ENCODE results near the gene DPCD.

Gene DPCD

DNA sequence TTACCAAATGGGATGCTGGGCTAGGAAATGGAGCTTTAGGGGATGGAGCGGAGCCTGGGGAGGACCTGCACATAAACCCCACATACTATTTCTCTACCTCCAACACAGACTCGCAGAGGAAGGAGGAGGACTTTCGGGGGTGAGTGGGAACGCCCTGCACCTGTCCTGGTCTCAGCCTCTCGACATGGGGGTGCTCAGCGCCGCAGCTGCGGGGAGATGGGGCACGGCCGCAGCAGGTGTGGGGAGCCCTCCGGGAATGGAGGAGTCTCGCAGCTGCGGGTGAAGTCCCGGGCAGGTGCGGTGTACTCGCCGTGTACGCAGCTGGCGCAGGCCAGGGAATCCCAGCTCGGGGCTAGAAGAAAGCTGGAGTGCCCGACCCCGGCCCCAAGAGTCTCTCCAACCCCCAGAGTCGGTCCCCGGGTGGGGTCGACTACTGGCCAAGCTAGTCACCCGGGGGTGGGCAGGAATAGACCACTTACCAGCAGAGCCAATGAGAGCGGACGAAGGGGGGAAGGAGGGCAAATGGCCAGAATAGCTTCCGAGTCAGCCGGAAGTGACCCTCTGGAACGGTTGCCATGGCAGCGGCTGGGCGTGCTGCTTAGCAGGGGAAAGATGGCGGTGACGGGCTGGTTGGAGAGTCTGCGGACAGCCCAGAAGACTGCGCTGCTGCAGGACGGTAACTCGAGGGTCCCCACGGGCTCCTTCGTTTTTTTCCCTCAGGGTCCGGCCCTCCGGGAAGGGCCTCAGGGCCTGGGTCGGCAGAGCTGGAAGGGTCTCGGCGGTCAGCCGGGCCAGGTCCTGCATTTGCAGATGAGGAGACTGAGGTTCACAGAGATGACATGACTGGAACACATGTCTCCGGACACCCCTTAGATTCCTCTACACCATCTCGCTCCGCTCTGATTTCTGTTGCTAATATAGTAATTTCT, at the start of gene DPCD, which contains the start of gene POLL:
TSS of gene DPCD (plus strand) at position 597 of the 929 bp plus-strand sequence. CDS start at position 613, 16 bp downstream.
TSS of gene POLL (minus strand) at position 533 of the 929 bp plus-strand sequence. CDS start 897 bp downstream, outside the sequence.
- peak; percentile 97 for DNase-seq

DNA sequence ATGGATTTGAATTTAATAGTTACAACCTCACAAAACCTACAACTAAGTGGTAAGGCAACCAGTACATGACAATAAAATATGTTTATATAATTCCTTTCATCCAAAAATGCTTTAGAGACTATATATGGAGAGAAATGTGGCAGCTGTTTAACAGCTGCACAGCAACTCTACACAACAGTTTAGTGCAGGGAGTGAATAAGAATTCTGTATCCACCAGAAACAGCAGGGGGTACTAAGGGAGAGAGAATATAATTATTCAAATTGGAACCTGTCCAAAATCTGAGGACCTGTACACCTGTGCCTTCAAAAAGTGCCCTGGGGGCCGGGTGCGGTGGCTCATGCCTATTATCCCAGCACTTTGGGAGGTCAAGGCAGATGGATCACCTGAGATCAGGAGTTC, 49.7 kb upstream of the DPCD start:
- no peak for DNase-seq

DNA sequence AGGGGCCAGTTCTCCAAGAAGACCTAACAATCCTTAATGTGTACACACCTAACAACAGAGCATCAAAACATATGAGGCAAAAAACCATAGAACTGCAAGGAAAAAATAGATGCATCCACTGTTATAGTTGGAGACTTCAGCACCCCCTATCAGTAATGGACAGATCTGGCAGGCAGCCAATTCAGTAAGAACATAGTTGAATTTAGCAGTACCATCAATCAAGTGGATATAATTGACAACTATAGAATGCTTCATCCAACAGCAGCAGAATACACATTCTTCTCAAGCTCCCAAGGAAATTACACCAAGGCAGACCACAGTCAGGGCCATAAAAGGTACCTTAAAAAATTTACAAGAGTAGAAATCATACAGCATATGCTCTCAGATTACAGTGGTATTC, 42.2 kb upstream of the DPCD start:
- no peak for DNase-seq

GRCh38 chr10:101550965-101551364, 37.2 kb upstream of the DPCD start:
- DNase-seq = no peak

- DNase-seq = no peak
Measured at GRCh38 chr10:101552442-101552841, 35.7 kb upstream of the DPCD start.

DNA sequence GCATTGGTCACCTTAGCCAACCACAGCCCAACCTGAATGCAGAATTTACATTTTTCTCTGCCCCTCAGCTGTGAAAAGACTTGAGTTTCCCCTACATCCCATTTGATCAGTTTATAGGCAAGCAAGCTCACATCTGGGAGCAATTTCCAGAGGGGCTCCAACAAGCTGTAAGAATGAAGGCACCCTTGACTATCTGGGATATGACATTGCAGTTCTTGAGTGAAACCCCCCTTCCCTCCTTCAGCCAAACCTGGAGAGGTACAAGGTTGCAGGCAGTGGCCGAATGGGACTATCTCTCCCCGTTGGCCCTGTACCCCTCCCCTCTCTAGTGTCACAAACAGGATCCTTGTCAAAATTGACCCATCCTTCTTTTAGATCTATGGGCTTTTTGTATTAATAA, 30.6 kb upstream of the DPCD start:
- no peak for DNase-seq

DNA sequence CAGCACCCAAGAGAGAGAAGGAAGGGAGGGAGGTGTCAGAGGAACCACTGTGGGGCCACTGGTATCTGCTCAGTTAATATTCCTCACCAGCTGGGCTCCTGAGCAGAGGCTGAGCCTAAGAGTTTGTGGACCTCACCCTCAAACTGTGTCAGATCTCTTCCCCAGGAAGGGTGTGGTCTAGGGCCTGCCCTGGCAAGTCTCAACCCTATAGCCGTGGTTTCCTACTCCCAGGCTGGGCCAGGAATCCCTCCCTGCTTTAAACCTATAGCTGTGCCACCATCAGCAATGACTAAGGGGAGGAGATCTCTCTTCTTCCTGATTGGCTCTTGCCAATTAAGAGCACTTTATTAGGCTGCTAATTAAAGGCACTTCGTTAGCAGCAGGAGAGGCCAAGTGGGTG, 29.9 kb upstream of the DPCD start:
- no peak for DNase-seq

DNA sequence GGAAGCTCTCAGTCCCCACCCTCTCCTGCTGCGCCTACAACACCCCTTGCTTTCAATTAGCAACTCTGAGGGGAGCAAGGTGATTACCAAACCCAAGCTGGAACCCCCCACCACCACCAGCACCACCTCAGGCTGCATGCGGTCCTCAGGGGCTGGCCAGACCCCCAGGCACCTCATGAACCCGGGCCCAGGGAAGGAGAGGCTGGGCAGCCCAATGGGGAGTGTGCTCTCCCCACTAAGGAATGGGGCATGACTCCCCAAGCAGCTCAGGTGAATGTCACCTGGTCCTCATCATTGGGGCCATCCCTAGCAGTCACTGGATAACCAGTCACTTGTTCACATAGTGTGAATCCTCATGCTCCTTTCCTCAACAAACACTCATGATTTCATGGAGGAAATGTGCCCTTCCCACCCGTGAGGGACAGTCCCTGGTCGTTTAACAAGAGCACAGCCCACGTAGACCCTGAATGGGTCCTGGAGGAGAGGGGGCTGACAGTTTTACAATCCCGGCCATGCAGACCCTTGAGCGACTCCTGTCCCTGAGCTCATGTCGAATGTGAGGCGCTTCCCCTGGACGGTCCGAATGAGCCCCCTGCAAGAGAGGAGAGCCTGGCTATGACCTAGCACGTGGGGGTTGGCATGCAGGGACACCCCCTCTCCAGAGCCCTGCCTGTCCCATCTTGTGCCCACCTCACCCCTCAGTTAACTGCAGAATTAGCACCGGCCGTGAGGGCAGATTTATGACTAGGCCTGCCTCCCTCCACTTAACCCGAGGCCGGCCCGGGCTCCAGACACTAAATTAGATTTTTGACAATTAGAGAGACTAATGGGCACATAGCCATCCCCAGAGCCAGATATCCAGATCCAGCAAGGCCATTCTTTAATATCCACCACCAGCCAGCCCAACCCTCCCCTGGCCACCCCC, 29.2 kb upstream of the DPCD start:
- DNase-seq = no peak

DNA sequence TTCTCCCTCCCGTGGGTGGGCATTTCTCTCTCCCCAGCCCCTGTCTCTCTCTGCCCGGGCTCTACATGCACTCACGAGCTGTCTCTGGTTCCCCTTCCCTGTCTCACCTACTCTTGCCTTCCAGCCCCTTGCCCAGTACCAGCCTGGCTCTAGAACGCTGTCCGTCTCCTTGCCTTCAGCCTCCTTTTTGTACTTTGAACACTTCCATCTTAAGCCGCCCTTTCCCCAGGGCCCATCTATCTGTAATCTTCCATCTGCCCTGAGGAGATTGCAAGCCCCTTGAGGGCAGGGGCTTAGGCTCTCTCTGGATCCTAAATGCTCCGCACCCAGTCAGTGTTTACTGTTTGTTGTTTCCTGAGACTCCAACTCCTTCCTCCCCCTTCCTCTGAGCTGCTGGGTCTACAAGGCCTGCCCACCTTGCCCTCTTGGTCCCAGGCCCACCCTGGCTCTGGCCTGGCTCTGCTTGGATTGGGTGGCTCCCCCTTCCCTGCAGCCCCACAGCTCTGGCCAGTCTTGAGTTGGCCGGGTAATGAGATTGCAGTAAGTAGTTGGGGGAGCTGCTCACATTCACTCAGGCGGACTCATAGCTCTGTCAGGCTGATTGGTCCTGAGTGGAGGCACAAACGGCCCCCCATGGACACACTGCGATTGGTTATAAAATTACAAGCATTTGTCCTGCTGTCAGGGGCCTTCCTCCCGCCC, 28.4 kb upstream of the DPCD start:
- no peak for DNase-seq

DNA sequence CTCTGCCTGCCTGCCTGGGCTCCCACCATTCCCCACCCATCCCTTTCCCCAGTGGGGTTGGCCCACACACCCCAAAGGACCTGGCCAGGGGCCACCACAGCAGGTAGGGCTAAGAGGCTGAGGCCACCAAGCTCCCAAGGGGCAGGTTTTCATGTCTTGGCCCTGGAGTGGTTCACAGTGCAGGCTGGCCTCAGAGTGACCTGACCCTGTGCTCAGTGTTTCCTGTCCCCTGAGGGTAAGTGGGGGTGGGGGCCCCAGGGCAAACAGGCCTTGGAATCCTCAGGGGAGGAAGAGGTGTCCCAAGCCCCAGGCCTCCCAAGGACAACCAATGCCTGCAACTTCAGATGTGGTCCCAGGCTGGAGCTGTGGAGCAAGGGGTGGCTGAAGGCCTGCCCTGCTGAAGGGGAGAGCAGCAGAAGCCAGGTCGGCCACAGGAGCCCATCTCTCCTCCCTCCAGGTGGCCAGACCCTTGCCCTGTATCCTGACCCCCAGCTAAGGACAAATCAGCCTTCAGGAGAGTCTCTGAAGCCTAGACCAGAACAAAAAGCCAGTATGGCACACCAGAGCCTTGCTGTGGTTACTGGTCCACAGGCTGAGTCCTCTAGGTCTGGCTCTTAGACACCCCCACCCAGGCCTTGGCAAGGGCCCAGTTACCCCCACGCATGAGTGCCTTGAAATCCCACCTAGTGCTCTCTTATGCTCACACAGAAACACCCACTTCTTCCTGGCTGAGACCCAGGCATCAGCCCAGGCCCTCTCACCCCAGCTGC, 27.6 kb upstream of the DPCD start:
- no peak for DNase-seq

- peak; percentile 23 for DNase-seq
Measured at GRCh38 chr10:101561068-101561915, 26.8 kb upstream of the DPCD start.

GRCh38 chr10:101562231-101562630, 25.9 kb upstream of the DPCD start:
- DNase-seq = no peak

- DNase-seq = no peak
Measured at GRCh38 chr10:101563007-101563406, 25.1 kb upstream of the DPCD start.

GRCh38 chr10:101563497-101564040, 24.6 kb upstream of the DPCD start:
- DNase-seq = no peak

- DNase-seq = peak; percentile 17
Measured at GRCh38 chr10:101564490-101564991, 23.6 kb upstream of the DPCD start.

DNA sequence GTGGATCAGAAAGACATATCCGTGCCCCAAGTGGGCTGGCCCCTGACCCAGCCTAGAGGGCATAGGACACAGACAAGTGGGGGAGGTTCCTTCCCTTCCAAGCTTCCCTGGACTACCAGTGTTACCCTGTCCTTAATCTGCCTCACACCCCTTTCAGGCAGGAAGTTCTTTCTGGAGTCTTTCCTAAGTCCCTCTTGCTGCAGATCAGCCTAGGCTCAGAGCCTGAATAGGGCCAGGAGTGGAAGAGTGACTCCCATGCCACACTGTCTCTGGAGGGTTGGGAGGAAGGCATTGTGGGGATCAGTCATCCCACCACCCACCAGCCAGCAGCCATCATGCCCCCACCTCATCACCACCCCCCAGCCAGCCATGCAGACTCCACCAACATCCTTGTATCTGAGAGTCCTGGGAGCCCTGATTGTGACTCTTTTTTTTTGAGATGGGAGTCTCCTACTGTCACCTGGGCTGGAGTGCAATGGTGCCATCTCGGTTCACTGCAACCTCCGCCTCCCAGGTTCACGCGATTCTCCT, 22.7 kb upstream of the DPCD start:
- peak; percentile 20 for DNase-seq

DNA sequence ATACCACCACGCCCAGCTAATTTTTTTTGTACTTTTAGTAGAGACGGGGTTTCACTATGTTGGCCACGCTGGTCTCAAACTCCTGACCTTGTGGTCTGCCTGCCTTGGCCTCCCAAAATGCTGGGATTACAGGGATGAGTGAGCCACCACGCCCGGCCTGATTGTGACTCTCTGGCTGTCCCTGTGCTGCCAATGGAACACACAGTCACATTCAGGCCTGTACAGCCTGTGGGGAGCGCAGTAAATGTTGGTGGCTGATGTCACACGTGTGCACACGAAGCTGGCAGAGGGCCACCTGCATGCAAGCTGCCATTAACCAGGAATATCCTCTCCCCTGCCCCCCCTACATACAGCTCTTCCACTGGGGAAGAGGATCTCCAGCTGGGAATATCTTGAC, 22.2 kb upstream of the DPCD start:
- no peak for DNase-seq

DNA sequence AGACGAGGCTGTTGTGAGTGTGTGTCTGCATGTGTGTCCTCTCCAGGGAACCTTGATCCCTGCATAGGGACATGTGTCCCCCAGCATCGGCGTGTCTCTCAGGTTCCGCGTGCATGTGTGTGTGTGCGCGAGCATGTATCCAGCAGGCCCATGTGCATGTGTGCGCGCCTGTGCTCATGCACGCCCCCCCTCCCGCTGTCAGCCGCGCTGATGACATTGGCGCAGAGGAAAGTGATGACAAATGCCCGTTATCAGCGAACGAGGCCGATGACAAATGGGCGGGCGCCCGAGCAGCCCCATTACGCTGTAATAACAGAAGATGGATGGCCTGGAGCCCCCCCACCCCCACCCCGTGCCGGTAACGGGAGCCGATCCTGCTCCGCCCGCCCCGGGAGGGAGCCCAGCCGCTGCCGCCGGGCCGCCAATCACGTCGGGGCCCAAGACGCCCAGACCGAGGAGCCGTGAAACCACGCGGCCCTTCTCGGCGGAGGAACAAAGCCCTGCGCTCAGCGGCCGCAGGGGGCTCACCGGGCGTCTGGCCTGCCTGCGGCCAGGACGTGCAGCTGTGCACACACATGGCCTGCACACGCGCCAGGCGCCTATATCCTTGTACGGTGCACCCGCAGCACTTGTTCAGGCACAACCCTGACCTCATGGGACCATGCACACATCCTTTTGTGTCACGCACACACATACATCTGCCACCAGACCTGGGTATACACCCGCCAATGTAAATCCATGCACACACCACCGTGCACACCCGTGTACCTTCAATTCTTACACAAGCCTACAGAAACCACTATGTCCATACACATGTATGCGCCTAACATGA, 21.6 kb upstream of the DPCD start:
- peak; percentile 43 for DNase-seq
